Measurements from ENCODE around the gene RAPGEF5.

GRCh38 chr7:22255834-22256233, 101.1 kb downstream of the RAPGEF5 start:
- no peak for TF ChIP-seq POLR2A (IDR thresholded peaks at IDR 0.05; ENCODE audit: low read length)
- TF ChIP-seq GATA1 (IDR thresholded peaks at IDR 0.05; ENCODE audit: low read depth, low read length): no peak

Measured in erythroblast (primary cell).